Mammary epithelial cell (primary cell): Measurements from ENCODE around the gene AP3S2.

Experiments used
- EZH2 ChIP-seq: IDR thresholded peaks from 2 replicates; pipeline ENCODE4 v1.6.1; 2012; ENCODE audit warnings: low read length, inconsistent platforms, borderline replicate concordance
- TF ChIP-seq, protein P1 (sequence below), 2 donors: IDR thresholded peaks in 1 of 2; conservative IDR thresholded peaks in 1 of 2; 2 replicates each; pipeline ENCODE4 v1.5.1; 2011 to 2012; ENCODE audit warnings: inconsistent platforms in 2 of 2, low read length in 2 of 2, mild to moderate bottlenecking in 2 of 2, control low read depth in 1 of 2, low read depth in 1 of 2; ENCODE audit not compliant: insufficient read depth in 1 of 2; ENCODE audit errors: extremely low read depth in 1 of 2

DNA sequence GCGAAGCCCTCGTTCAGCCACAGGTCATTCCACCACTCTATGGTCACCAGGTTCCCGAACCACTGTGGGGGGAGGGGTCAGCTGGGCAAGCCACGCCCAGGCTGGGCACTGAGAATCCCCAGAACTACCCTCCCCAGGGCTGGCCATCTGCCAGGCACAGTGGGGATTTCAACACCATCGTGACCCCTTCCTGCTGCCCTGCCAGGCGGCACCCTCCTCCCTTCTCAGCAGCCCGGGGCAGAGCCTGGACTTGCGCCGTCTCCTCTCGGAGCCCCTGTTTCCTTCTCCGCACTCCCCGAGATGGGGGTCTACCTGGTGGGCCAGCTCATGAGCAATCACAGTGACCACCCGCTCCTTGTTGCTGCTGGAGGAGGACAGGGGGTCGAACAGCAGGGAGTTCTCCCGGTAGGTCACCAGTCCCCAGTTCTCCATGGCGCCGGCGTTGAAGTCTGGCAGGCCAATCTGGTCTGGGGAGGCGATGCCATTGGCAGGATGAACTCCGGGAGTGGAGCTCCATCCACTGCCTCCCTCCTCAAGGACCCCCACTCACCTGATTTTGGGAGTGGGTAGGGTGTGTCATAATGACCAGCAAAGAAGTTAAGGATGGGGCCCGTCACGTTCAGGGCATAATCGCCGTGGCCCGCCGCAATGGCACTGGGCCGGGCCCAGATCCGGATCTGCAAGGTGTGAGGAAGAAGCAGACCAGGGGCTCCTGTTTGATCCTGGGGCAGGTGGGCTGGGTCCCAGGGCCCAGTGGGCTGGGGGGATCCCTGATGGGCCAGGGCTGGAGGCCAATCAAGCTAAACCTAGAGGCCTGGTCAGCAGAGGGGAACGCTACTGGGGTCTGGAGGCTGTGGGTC, 89.6 kb downstream of the AP3S2 start:
- TF ChIP-seq, protein P1, sequence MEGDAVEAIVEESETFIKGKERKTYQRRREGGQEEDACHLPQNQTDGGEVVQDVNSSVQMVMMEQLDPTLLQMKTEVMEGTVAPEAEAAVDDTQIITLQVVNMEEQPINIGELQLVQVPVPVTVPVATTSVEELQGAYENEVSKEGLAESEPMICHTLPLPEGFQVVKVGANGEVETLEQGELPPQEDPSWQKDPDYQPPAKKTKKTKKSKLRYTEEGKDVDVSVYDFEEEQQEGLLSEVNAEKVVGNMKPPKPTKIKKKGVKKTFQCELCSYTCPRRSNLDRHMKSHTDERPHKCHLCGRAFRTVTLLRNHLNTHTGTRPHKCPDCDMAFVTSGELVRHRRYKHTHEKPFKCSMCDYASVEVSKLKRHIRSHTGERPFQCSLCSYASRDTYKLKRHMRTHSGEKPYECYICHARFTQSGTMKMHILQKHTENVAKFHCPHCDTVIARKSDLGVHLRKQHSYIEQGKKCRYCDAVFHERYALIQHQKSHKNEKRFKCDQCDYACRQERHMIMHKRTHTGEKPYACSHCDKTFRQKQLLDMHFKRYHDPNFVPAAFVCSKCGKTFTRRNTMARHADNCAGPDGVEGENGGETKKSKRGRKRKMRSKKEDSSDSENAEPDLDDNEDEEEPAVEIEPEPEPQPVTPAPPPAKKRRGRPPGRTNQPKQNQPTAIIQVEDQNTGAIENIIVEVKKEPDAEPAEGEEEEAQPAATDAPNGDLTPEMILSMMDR (conservative IDR thresholded peaks at IDR 0.05 in 1 of 2, IDR thresholded peaks at IDR 0.05 in 1 of 2; ENCODE audit: extremely low read depth in 1 of 2, insufficient read depth in 1 of 2, low read depth in 1 of 2, low read length in 2 of 2), result no peak
- no peak for TF ChIP-seq EZH2
